WTC11 (cell line): ENCODE measurements around the gene HMCN1. TPM values are rescaled to one million over a fixed set of nuclear protein-coding genes. Genes with fewer than 3 reads are reported as not detected.

Experiments
- ATAC-seq: fragments of 200-7000 bp; cut with Tn5 transposase; 2 replicates; pipeline ENCODE4 v1.10.0; 2021; ENCODE audit warnings: mild to moderate bottlenecking, moderate library complexity
- CTCF ChIA-PET: fragments of 300-600 bp; sonication (Branson Sonifier 250); formaldehyde crosslinking; loops from one replicate; lab custom pipeline; 2021; ENCODE audit warnings: antibody characterized with exemption; lab: Charles Lee
- POLR2A ChIA-PET: fragments of 350-600 bp; sonication (Branson Sonifier 250); formaldehyde crosslinking; loops from one replicate; lab custom pipeline; 2021; ENCODE audit warnings: antibody characterized with exemption; lab: Charles Lee
- DNase-seq: peaks from one replicate; pipeline ENCODE4 v3.0.0; 2021; ENCODE audit warnings: low spot score
- H3K27ac Mint-ChIP-seq: 2 replicates; pipeline ENCODE4 v1.8.0; 2021; ENCODE audit warnings: mixed read lengths
- H3K27me3 Mint-ChIP-seq: 2 replicates; pipeline ENCODE4 v1.8.0; 2021; ENCODE audit warnings: low read depth, mild to moderate bottlenecking, moderate library complexity, mixed read lengths
- H3K36me3 Mint-ChIP-seq: 2 replicates; pipeline ENCODE4 v1.8.0; 2021; ENCODE audit warnings: mixed read lengths
- H3K4me1 Mint-ChIP-seq: 2 replicates; pipeline ENCODE4 v1.8.0; 2022; ENCODE audit warnings: mixed read lengths
- H3K4me3 Mint-ChIP-seq: 2 replicates; pipeline ENCODE4 v1.8.0; 2021; ENCODE audit warnings: mild to moderate bottlenecking, moderate library complexity, mixed read lengths
- H3K9me3 Mint-ChIP-seq: 2 replicates; pipeline ENCODE4 v1.8.0; 2021; ENCODE audit warnings: mixed read lengths
- AFF4 ChIP-seq: sonication (generic); formaldehyde crosslinking; IDR thresholded peaks from 2 replicates; pipeline ENCODE4 v1.8.1; 2023; ENCODE audit warnings: mild to moderate bottlenecking, missing genetic modification reagents, borderline replicate concordance
- ATF1 ChIP-seq: sonication (generic); formaldehyde crosslinking; IDR thresholded peaks from 2 replicates; pipeline ENCODE4 v1.8.1; 2023; ENCODE audit warnings: mild to moderate bottlenecking, moderate library complexity, missing genetic modification reagents
- ATF6 ChIP-seq: sonication (generic); formaldehyde crosslinking; IDR thresholded peaks from 2 replicates; pipeline ENCODE4 v1.8.1; 2023; ENCODE audit warnings: mild to moderate bottlenecking, missing genetic modification reagents
- ERG ChIP-seq: fragments of 250-450 bp; sonication (Bioruptor Pico); IDR thresholded peaks from 2 replicates; pipeline ENCODE4 v1.8.0; 2021; ENCODE audit warnings: mild to moderate bottlenecking
- FOXP4 ChIP-seq: sonication (generic); formaldehyde crosslinking; IDR thresholded peaks from 2 replicates; pipeline ENCODE4 v1.8.0; 2022; ENCODE audit warnings: mild to moderate bottlenecking, missing genetic modification reagents
- MAX ChIP-seq: sonication (generic); formaldehyde crosslinking; IDR thresholded peaks from 2 replicates; pipeline ENCODE4 v1.8.0; 2022; ENCODE audit warnings: mild to moderate bottlenecking, missing genetic modification reagents
- OVOL2 ChIP-seq: fragments of 250-450 bp; sonication (Bioruptor Pico); IDR thresholded peaks from 2 replicates; pipeline ENCODE4 v1.9.0; 2021; ENCODE audit warnings: mild to moderate bottlenecking, borderline replicate concordance
- PREB ChIP-seq: sonication (generic); formaldehyde crosslinking; IDR thresholded peaks from 2 replicates; pipeline ENCODE4 v1.8.1; 2022; ENCODE audit warnings: mild to moderate bottlenecking, missing genetic modification reagents, moderate library complexity, borderline replicate concordance
- SMAD4 ChIP-seq: sonication (generic); formaldehyde crosslinking; IDR thresholded peaks from 2 replicates; pipeline ENCODE4 v1.8.0; 2022; ENCODE audit warnings: mild to moderate bottlenecking, missing genetic modification reagents
- SP1 ChIP-seq: sonication (generic); formaldehyde crosslinking; conservative IDR thresholded peaks from 2 replicates; pipeline ENCODE4 v1.8.1; 2022; ENCODE audit warnings: missing genetic modification reagents
- ZNF121 ChIP-seq: sonication (generic); formaldehyde crosslinking; IDR thresholded peaks from 2 replicates; pipeline ENCODE4 v1.8.0; 2023; ENCODE audit warnings: missing genetic modification reagents
- ZNF219 ChIP-seq: sonication (generic); formaldehyde crosslinking; IDR thresholded peaks from 2 replicates; pipeline ENCODE4 v1.8.0; 2023; ENCODE audit warnings: missing genetic modification reagents, mild to moderate bottlenecking, borderline replicate concordance
- ZNF423 ChIP-seq: fragments of 250-450 bp; sonication (Bioruptor Pico); IDR thresholded peaks from 2 replicates; pipeline ENCODE4 v2.1.2; 2022; ENCODE audit warnings: mild to moderate bottlenecking, moderate library complexity
- ZNF425 ChIP-seq: fragments of 250-450 bp; sonication (Bioruptor Pico); conservative IDR thresholded peaks from 2 replicates; pipeline ENCODE4 v1.9.0; 2021; ENCODE audit warnings: mild to moderate bottlenecking
- ZNF671 ChIP-seq: fragments of 250-450 bp; sonication (Bioruptor Pico); IDR thresholded peaks from 2 replicates; pipeline ENCODE4 v1.8.0; 2021; ENCODE audit warnings: mild to moderate bottlenecking
- total RNA-seq: library from RNA; stranded (reverse); gene quantifications from 3 replicates; pipeline ENCODE4 v1.2.3, GENCODE V29; 2021

Gene HMCN1
- total RNA-seq, 1 experiment from 2014 or later = 5.6 TPM

- DNase-seq (peak; percentile 11), ATAC-seq (peak; percentile 94)
- CTCF ChIA-PET = interaction anchor here (0.6 to 0.7 kb wide), 2 partner anchors 19 to 512 kb away, joined by 3 read pairs; no protein-coding TSS in a partner anchor
- Mint-ChIP-seq H3K36me3 (no peaks in the 10 kb centered on the region), H3K27me3 (peaks cover 37% of the 10 kb centered on the region), H3K4me3 (no peak overlapping the region), H3K4me1 (peaks cover 17% of the 10 kb centered on the region), H3K27ac (no peak overlapping the region), H3K9me3 (no peaks in the 10 kb centered on the region)
- TF ChIP-seq ZNF425 (CRISPR knock-in tag) (no peak), ATF6 (CRISPR knock-in tag) (no peak), ZNF219 (CRISPR knock-in tag) (no peak), ZNF671 (CRISPR knock-in tag) (no peak), ATF1 (CRISPR knock-in tag) (no peak), SP1 (CRISPR knock-in tag) (0 out of 2 replicates have a peak, but pooled peaks have one; percentile 21), MAX (CRISPR knock-in tag) (no peak)
- POLR2A ChIA-PET = no interaction called here
Observed at GRCh38 chr1:185699874-185700273, 34.3 kb upstream of the HMCN1 start.

GRCh38 chr1:185701650-185702049 is 32.5 kb upstream of the HMCN1 start:
- peaks cover 33% of the 10 kb centered on the region for H3K27me3 Mint-ChIP-seq
- no peak overlapping the region for H3K4me3 Mint-ChIP-seq
- peaks cover 4% of the 10 kb centered on the region for H3K36me3 Mint-ChIP-seq
- CTCF ChIA-PET = no interaction called here
- POLR2A ChIA-PET = no interaction called here
- H3K4me1 Mint-ChIP-seq = peaks cover 17% of the 10 kb centered on the region
- peaks cover 9% of the 10 kb centered on the region for H3K9me3 Mint-ChIP-seq
- DNase-seq (no peak), ATAC-seq (no peak)
- H3K27ac Mint-ChIP-seq = no peak overlapping the region
- no peak for TF ChIP-seq SMAD4 (CRISPR knock-in tag)
- no peak for TF ChIP-seq MAX (CRISPR knock-in tag)
- TF ChIP-seq ERG (CRISPR knock-in tag) = no peak
- no peak for TF ChIP-seq ZNF423 (CRISPR knock-in tag)
- TF ChIP-seq OVOL2 = no peak
- TF ChIP-seq FOXP4 = no peak
- TF ChIP-seq ATF6 (CRISPR knock-in tag) = no peak
- no peak for TF ChIP-seq ZNF425 (CRISPR knock-in tag)
- TF ChIP-seq ZNF121 (CRISPR knock-in tag) = no peak
- TF ChIP-seq ZNF219 (CRISPR knock-in tag) = no peak
- no peak for TF ChIP-seq PREB (CRISPR knock-in tag)
- no peak for TF ChIP-seq AFF4 (CRISPR knock-in tag)
